Measurements from ENCODE around the gene APBB1.

DNA sequence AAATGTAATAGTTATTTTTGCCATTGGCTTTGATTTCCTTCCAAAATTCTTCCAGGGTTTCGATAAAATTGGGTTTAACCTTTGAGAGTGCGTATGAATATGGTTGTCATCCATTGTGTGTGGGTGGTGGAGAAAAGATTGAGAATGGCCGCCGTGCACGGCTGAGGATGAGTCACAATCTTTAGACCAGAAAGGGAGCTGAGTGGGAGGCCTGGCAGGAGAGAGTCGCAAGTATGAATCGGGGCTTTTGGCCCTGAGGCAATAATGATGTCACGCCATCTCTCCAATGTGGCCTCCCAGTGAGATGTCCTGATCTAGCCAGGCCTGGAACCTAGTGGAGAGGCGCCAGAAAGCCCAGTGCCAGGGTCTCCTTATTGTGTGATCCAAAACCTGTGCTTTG lies 61.7 kb downstream of the APBB1 start:
- no peak for TF ChIP-seq TARDBP (IDR thresholded peaks at IDR 0.05; ENCODE audit: borderline replicate concordance)
- TF ChIP-seq, protein P1, sequence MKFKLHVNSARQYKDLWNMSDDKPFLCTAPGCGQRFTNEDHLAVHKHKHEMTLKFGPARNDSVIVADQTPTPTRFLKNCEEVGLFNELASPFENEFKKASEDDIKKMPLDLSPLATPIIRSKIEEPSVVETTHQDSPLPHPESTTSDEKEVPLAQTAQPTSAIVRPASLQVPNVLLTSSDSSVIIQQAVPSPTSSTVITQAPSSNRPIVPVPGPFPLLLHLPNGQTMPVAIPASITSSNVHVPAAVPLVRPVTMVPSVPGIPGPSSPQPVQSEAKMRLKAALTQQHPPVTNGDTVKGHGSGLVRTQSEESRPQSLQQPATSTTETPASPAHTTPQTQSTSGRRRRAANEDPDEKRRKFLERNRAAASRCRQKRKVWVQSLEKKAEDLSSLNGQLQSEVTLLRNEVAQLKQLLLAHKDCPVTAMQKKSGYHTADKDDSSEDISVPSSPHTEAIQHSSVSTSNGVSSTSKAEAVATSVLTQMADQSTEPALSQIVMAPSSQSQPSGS (IDR thresholded peaks at IDR 0.05; ENCODE audit: low read length): no peak
- no peak for TF ChIP-seq CREM (IDR thresholded peaks at IDR 0.05; ENCODE audit: low read depth)
- no peak for TF ChIP-seq NFYB (IDR thresholded peaks at IDR 0.05; ENCODE audit: insufficient read depth, low read depth, low read length)
- no peak for TF ChIP-seq POLR2AphosphoS5 (IDR thresholded peaks at IDR 0.05; ENCODE audit: low read length)
- TF ChIP-seq POLR2A (IDR thresholded peaks at IDR 0.05; ENCODE audit: low read depth, low read length): no peak
- TF ChIP-seq, protein P2, sequence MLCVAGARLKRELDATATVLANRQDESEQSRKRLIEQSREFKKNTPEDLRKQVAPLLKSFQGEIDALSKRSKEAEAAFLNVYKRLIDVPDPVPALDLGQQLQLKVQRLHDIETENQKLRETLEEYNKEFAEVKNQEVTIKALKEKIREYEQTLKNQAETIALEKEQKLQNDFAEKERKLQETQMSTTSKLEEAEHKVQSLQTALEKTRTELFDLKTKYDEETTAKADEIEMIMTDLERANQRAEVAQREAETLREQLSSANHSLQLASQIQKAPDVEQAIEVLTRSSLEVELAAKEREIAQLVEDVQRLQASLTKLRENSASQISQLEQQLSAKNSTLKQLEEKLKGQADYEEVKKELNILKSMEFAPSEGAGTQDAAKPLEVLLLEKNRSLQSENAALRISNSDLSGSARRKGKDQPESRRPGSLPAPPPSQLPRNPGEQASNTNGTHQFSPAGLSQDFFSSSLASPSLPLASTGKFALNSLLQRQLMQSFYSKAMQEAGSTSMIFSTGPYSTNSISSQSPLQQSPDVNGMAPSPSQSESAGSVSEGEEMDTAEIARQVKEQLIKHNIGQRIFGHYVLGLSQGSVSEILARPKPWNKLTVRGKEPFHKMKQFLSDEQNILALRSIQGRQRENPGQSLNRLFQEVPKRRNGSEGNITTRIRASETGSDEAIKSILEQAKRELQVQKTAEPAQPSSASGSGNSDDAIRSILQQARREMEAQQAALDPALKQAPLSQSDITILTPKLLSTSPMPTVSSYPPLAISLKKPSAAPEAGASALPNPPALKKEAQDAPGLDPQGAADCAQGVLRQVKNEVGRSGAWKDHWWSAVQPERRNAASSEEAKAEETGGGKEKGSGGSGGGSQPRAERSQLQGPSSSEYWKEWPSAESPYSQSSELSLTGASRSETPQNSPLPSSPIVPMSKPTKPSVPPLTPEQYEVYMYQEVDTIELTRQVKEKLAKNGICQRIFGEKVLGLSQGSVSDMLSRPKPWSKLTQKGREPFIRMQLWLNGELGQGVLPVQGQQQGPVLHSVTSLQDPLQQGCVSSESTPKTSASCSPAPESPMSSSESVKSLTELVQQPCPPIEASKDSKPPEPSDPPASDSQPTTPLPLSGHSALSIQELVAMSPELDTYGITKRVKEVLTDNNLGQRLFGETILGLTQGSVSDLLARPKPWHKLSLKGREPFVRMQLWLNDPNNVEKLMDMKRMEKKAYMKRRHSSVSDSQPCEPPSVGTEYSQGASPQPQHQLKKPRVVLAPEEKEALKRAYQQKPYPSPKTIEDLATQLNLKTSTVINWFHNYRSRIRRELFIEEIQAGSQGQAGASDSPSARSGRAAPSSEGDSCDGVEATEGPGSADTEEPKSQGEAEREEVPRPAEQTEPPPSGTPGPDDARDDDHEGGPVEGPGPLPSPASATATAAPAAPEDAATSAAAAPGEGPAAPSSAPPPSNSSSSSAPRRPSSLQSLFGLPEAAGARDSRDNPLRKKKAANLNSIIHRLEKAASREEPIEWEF (IDR thresholded peaks at IDR 0.05; ENCODE audit: insufficient replicate concordance, low read depth, low read length): no peak
- TF ChIP-seq CHD1 (IDR thresholded peaks at IDR 0.05; ENCODE audit: low read depth, low read length): no peak
- no peak for TF ChIP-seq KDM1A (IDR thresholded peaks at IDR 0.05; ENCODE audit: borderline replicate concordance)
- TF ChIP-seq, protein P3, sequence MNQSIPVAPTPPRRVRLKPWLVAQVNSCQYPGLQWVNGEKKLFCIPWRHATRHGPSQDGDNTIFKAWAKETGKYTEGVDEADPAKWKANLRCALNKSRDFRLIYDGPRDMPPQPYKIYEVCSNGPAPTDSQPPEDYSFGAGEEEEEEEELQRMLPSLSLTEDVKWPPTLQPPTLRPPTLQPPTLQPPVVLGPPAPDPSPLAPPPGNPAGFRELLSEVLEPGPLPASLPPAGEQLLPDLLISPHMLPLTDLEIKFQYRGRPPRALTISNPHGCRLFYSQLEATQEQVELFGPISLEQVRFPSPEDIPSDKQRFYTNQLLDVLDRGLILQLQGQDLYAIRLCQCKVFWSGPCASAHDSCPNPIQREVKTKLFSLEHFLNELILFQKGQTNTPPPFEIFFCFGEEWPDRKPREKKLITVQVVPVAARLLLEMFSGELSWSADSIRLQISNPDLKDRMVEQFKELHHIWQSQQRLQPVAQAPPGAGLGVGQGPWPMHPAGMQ (IDR thresholded peaks at IDR 0.05; ENCODE audit: borderline replicate concordance): no peak
- TF ChIP-seq EP300 (IDR thresholded peaks at IDR 0.05; ENCODE audit: borderline replicate concordance in 1 of 2, control insufficient read depth in 1 of 2, low read depth in 2 of 2, low read length in 2 of 2): no peak
- TF ChIP-seq MYC (IDR thresholded peaks at IDR 0.05; ENCODE audit: insufficient read depth, insufficient read length, insufficient replicate concordance, low read length, severe bottlenecking): no peak

All from GM12878 (cell line).